ENCODE data around the gene RBM23. TPM values are rescaled to one million over a fixed set of nuclear protein-coding genes. Genes with fewer than 3 reads are reported as not detected.

Gene RBM23
- total RNA-seq, 2 experiments from 2014 or later: 87.9 to 111 TPM

GRCh38 chr14:22887260-22887989 is 31.5 kb downstream of the RBM23 start:
- no peak for TF ChIP-seq CTCF (IDR thresholded peaks at IDR 0.05)
- H3K27ac ChIP-seq (ENCODE audit: low read depth in 1 of 2, low read length in 2 of 2): peak overlapping the region; percentile 65 to 84
- Mint-ChIP-seq H3K4me3 (peak overlapping the region; percentile 95), H3K27me3 (no peaks in the 10 kb centered on the region), H3K27ac (peak overlapping the region; percentile 93), H3K9me3 (no peaks in the 10 kb centered on the region), H3K36me3 (ENCODE audit: low read depth) (peaks cover 10% of the 10 kb centered on the region), H3K4me1 (ENCODE audit: low read depth) (peaks cover 69% of the 10 kb centered on the region)
- H3K4me1 ChIP-seq (ENCODE audit: insufficient read depth, low read length): peaks cover 67% of the 10 kb centered on the region
- H3K9me3 ChIP-seq (ENCODE audit: control insufficient read depth in 1 of 2, insufficient read depth in 1 of 2, low read length in 2 of 2): no peaks in the 10 kb centered on the region
- DNase-seq: peak in 11 of 14 experiments; percentile 20 to 82 (median 28)
- intact Hi-C loops (cut with DNase I, micrococcal nuclease): loop anchor here (1.0 to 2.0 kb wide), 3 partner anchors 15 to 963 kb away; no protein-coding TSS in a partner anchor
- CTCF ChIA-PET: interaction anchor here (0.7 to 6.1 kb wide), 13 partner anchors 11 to 317 kb away, joined by 3 to 67 read pairs (median 5); partner anchors contain the start of genes LRP10, PRMT5 and RBM23
- POLR2A ChIA-PET: interaction anchor here (0.8 to 8.8 kb wide), 13 partner anchors 9 to 317 kb away, joined by 3 to 97 read pairs (median 5); partner anchors contain the start of genes ACIN1, C14orf119, LRP10 and OXA1L
- H3K4me3 ChIP-seq (ENCODE audit: low read length): peak overlapping the region; percentile 71
- H3K36me3 ChIP-seq (ENCODE audit: insufficient read depth, low read length): no peaks in the 10 kb centered on the region
- H3K27me3 ChIP-seq (ENCODE audit: control insufficient read depth in 1 of 2, insufficient read depth in 2 of 2, low read length in 2 of 2): no peaks in the 10 kb centered on the region
- ATAC-seq (ENCODE audit: poor library complexity): peak; percentile 50

- peak overlapping the region; percentile 93 for H3K27ac Mint-ChIP-seq
- intact Hi-C loops (cut with DNase I, micrococcal nuclease): loop anchor here (1.0 to 2.0 kb wide), 3 partner anchors 14 to 962 kb away; no protein-coding TSS in a partner anchor
- H3K27ac ChIP-seq (ENCODE audit: low read depth in 1 of 2, low read length in 2 of 2): peak overlapping the region; percentile 65 to 84
- H3K4me3 Mint-ChIP-seq: peak overlapping the region; percentile 95
- peak; percentile 33 for TF ChIP-seq CTCF (IDR thresholded peaks at IDR 0.05)
- H3K36me3 Mint-ChIP-seq (ENCODE audit: low read depth): peaks cover 10% of the 10 kb centered on the region
- H3K36me3 ChIP-seq (ENCODE audit: insufficient read depth, low read length): no peaks in the 10 kb centered on the region
- H3K27me3 Mint-ChIP-seq: no peaks in the 10 kb centered on the region
- no peaks in the 10 kb centered on the region for H3K9me3 Mint-ChIP-seq
- CTCF ChIA-PET: interaction anchor here (0.6 to 6.1 kb wide), 14 partner anchors 10 to 317 kb away, joined by 3 to 67 read pairs (median 3); partner anchors contain the start of genes LRP10, PSMB5 and RBM23
- no peaks in the 10 kb centered on the region for H3K9me3 ChIP-seq (ENCODE audit: control insufficient read depth in 1 of 2, insufficient read depth in 1 of 2, low read length in 2 of 2)
- H3K27me3 ChIP-seq (ENCODE audit: control insufficient read depth in 1 of 2, insufficient read depth in 2 of 2, low read length in 2 of 2): no peaks in the 10 kb centered on the region
- DNase-seq (peak; percentile 59 to 90 (median 75)), ATAC-seq (ENCODE audit: poor library complexity) (peak; percentile 63)
- H3K4me3 ChIP-seq (ENCODE audit: low read length): peak overlapping the region; percentile 71
- POLR2A ChIA-PET: interaction anchor here (1.0 to 8.8 kb wide), 11 partner anchors 9 to 316 kb away, joined by 3 to 97 read pairs (median 5); partner anchors contain the start of genes ACIN1, C14orf119, LRP10 and PRMT5
- peaks cover 75% of the 10 kb centered on the region for H3K4me1 Mint-ChIP-seq (ENCODE audit: low read depth)
- H3K4me1 ChIP-seq (ENCODE audit: insufficient read depth, low read length): peaks cover 67% of the 10 kb centered on the region
Measured at GRCh38 chr14:22886500-22887259, 32.3 kb downstream of the RBM23 start.

GRCh38 chr14:22885975-22886374 is 33.0 kb downstream of the RBM23 start:
- H3K27me3 ChIP-seq (ENCODE audit: control insufficient read depth in 1 of 2, insufficient read depth in 2 of 2, low read length in 2 of 2): no peaks in the 10 kb centered on the region
- ChIA-PET POLR2A (interaction anchor here (1.0 to 8.8 kb wide), 8 partner anchors 10 to 316 kb away, joined by 3 to 97 read pairs (median 8); partner anchors contain the start of genes ACIN1, C14orf119, LRP10 and PRMT5), CTCF (interaction anchor here (0.9 to 6.1 kb wide), 9 partner anchors 11 to 149 kb away, joined by 3 to 67 read pairs (median 3); partner anchors contain the start of genes LRP10, PSMB5 and RBM23)
- no peak for ATAC-seq (ENCODE audit: poor library complexity)
- H3K4me1 ChIP-seq (ENCODE audit: insufficient read depth, low read length): peaks cover 67% of the 10 kb centered on the region
- no peak for TF ChIP-seq CTCF (IDR thresholded peaks at IDR 0.05)
- H3K4me3 Mint-ChIP-seq: peak overlapping the region; percentile 73
- peak overlapping the region; percentile 93 for H3K27ac Mint-ChIP-seq
- H3K9me3 Mint-ChIP-seq: no peaks in the 10 kb centered on the region
- DNase-seq: peak in 1 of 14 experiments; percentile 30
- no peaks in the 10 kb centered on the region for H3K27me3 Mint-ChIP-seq
- H3K4me1 Mint-ChIP-seq (ENCODE audit: low read depth): peaks cover 76% of the 10 kb centered on the region
- H3K9me3 ChIP-seq (ENCODE audit: control insufficient read depth in 1 of 2, insufficient read depth in 1 of 2, low read length in 2 of 2): no peaks in the 10 kb centered on the region
- peak overlapping the region; percentile 71 for H3K4me3 ChIP-seq (ENCODE audit: low read length)
- peaks cover 10% of the 10 kb centered on the region for H3K36me3 Mint-ChIP-seq (ENCODE audit: low read depth)
- peak overlapping the region in 1 of 2 donors; percentile 65 for H3K27ac ChIP-seq (ENCODE audit: low read depth in 1 of 2, low read length in 2 of 2)
- no peaks in the 10 kb centered on the region for H3K36me3 ChIP-seq (ENCODE audit: insufficient read depth, low read length)
- intact Hi-C loops (cut with DNase I, micrococcal nuclease): loop anchor here in 1 of 2 experiments (2.0 kb wide), 1 partner anchor 13 kb away; no protein-coding TSS in a partner anchor
